Activated T-cell treated with anti-CD3 and anti-CD28 coated beads, Interleukin-2, amount 50 U/mL, for 24 hours (primary cell): Measurements from ENCODE around the gene GBX1.

Experiments
- DNase-seq: peaks from one replicate; pipeline ENCODE4 v3.0.0-alpha.2; 2020
- H3K27ac Mint-ChIP-seq: 2 replicates; pipeline ENCODE4 v1.8.0; 2020; ENCODE audit warnings: mild to moderate bottlenecking, mixed read lengths
- H3K27me3 Mint-ChIP-seq: 2 replicates; pipeline ENCODE4 v1.8.0; 2020; ENCODE audit warnings: mixed read lengths
- H3K36me3 Mint-ChIP-seq: 2 replicates; pipeline ENCODE4 v1.8.0; 2020; ENCODE audit warnings: low read depth, mixed read lengths
- H3K4me1 Mint-ChIP-seq: 2 replicates; pipeline ENCODE4 v1.8.0; 2020; ENCODE audit warnings: low read depth, mixed read lengths
- H3K4me3 Mint-ChIP-seq: 2 replicates; pipeline ENCODE4 v1.8.0; 2020; ENCODE audit warnings: mild to moderate bottlenecking, moderate library complexity, mixed read lengths
- H3K9me3 Mint-ChIP-seq: 2 replicates; pipeline ENCODE4 v1.8.0; 2020; ENCODE audit warnings: mixed read lengths

Gene GBX1

DNA sequence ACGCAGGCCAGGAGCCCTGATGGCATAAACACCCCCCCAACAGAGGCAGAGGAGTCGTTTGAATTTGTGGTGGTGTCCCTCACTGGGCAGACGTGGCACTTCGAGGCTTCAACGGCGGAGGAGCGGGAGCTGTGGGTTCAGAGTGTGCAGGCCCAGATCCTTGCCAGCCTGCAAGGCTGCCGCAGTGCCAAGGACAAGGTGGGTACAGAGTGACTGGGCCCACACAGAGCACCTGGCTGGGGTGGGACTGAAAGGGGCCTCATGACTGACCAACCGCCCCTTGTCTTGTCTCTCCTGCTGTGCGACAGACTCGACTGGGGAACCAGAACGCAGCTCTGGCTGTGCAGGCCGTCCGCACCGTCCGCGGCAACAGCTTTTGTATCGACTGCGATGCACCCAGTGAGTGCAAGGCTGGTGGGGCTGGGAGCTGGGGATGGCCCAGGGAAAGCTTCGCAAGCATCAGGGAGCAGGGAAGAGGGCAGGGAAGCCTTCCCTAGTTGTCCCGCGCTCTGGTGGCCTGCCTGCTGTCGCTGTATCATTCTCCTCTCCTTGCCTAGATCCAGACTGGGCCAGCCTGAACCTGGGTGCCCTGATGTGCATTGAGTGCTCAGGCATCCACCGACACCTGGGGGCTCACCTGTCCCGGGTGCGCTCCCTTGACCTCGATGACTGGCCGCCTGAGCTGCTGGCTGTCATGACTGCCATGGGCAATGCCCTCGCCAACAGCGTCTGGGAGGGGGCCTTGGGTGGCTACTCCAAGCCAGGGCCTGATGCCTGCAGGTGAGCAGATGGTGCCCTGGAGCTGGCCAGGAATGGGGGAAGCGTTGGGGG is 25.4 kb downstream of the GBX1 start:
- Mint-ChIP-seq H3K36me3 (peaks cover 40% of the 10 kb centered on the region), H3K9me3 (no peaks in the 10 kb centered on the region), H3K27me3 (no peaks in the 10 kb centered on the region), H3K27ac (peak overlapping the region; percentile 33), H3K4me1 (no peaks in the 10 kb centered on the region), H3K4me3 (no peak overlapping the region)
- peak; percentile 6 for DNase-seq

DNA sequence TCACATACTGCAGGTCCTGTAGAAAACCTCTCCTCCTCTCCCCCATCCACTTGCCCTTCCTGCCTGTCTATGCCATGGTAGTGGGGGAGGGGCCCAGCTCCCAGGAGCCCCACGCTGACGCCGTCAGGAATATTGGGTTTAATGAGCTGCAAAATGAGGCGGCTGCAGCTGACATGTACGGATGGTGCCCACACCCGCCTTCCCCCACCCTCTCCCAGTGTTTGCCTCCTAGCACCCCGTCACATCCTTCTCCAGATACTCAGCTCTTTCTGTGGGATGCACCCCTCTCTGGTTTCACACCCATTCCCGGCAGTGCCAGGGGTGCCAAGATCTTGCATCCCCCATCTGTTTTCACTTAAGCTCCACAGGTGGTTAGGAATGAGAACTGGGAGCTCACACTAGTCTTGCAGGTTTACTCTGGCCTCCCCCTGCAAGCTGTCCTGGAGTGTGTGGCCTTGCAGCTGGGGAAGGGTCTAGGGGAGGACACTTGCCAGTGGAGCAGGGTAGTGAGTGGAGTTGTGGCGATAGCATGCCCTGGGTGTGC is 26.1 kb downstream of the GBX1 start:
- H3K4me1 Mint-ChIP-seq, result no peaks in the 10 kb centered on the region
- peak; percentile 12 for DNase-seq
- no peak overlapping the region for H3K4me3 Mint-ChIP-seq
- no peaks in the 10 kb centered on the region for H3K9me3 Mint-ChIP-seq
- no peaks in the 10 kb centered on the region for H3K27me3 Mint-ChIP-seq
- no peak overlapping the region for H3K27ac Mint-ChIP-seq
- peaks cover 44% of the 10 kb centered on the region for H3K36me3 Mint-ChIP-seq

DNA sequence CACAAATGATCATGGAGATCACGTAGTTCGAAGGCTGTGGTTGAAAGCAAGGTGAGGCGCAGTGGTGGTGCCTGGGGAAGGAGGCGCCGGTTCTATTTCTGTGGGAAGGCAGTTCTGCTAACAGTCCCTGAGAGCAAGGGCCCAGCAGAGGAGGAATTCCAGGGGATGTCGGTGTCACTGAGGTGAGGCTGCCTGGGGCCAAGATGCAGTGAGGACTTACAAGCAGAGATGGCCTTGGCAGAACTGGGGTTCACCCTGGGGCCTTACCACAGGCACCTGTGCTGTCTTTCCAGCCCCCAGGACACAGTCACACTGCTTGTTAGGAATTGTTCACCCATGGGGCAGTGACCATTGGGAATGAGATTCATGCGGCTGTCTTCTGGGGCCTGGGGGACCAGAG is 26.7 kb downstream of the GBX1 start:
- Mint-ChIP-seq H3K27ac (no peak overlapping the region), H3K36me3 (peaks cover 49% of the 10 kb centered on the region), H3K4me3 (no peak overlapping the region), H3K4me1 (no peaks in the 10 kb centered on the region), H3K27me3 (no peaks in the 10 kb centered on the region), H3K9me3 (no peaks in the 10 kb centered on the region)
- peak; percentile 11 for DNase-seq

DNA sequence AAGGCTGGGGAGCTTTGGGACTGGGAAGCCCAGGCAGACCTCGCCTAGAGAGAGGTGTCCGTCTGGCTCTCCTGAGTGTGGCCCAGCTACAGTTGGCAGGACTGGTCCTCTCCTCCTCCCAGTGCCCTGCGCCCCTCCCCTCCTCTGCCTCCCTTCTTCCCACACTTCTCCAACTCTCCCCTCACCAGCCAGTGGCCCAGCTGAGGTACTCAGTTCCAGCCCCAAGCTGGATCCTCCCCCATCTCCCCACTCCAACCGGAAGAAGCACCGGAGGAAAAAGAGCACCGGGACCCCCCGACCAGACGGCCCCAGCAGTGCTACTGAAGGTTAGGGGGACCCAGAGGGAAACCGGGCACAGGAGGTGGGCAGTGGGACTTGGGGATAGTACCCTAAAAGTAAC is 27.7 kb downstream of the GBX1 start:
- H3K9me3 Mint-ChIP-seq, result no peaks in the 10 kb centered on the region
- H3K4me1 Mint-ChIP-seq, result no peaks in the 10 kb centered on the region
- H3K27ac Mint-ChIP-seq, result no peak overlapping the region
- no peak overlapping the region for H3K4me3 Mint-ChIP-seq
- peak; percentile 6 for DNase-seq
- H3K27me3 Mint-ChIP-seq, result no peaks in the 10 kb centered on the region
- peaks cover 52% of the 10 kb centered on the region for H3K36me3 Mint-ChIP-seq

DNA sequence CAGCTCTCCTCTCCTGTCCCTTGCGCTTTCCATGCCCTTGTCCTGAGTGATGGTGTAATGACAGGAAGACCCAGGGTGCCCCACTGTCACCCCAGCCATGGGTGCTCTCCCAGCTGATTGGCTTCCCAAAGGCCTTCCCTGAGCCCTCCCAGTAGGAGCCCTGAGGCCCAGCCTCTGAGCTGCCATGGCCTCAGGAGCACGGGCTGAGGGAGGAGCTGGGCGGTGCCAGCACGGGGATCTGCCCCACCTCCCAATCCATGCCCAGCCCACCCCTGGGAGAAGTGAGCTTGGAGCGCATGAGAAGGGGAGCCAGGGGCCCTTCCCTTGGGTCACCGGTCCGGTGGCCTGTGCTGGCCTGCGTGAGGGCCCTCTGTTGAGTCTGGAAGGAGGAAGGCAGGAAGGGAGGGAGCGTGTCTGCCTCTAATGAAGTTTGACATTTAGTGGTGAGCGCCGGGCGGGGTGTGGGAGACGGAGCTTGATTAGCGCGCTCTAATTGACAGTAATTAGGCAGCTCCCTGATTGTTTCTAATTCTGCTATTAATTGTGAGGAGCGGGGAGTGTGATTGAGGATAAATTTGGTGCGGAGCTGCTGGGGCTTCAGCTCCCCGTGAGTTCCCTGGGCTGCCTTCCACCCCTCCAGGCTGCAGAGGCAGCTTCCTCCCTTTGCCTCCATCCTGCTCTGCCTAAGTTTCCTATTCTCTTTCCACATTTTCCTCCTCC is 28.3 kb downstream of the GBX1 start:
- no peaks in the 10 kb centered on the region for H3K9me3 Mint-ChIP-seq
- no peak overlapping the region for H3K4me3 Mint-ChIP-seq
- H3K27ac Mint-ChIP-seq, result no peak overlapping the region
- H3K36me3 Mint-ChIP-seq, result peaks cover 50% of the 10 kb centered on the region
- DNase-seq, result peak; percentile 18
- H3K4me1 Mint-ChIP-seq, result no peaks in the 10 kb centered on the region
- H3K27me3 Mint-ChIP-seq, result no peaks in the 10 kb centered on the region

DNA sequence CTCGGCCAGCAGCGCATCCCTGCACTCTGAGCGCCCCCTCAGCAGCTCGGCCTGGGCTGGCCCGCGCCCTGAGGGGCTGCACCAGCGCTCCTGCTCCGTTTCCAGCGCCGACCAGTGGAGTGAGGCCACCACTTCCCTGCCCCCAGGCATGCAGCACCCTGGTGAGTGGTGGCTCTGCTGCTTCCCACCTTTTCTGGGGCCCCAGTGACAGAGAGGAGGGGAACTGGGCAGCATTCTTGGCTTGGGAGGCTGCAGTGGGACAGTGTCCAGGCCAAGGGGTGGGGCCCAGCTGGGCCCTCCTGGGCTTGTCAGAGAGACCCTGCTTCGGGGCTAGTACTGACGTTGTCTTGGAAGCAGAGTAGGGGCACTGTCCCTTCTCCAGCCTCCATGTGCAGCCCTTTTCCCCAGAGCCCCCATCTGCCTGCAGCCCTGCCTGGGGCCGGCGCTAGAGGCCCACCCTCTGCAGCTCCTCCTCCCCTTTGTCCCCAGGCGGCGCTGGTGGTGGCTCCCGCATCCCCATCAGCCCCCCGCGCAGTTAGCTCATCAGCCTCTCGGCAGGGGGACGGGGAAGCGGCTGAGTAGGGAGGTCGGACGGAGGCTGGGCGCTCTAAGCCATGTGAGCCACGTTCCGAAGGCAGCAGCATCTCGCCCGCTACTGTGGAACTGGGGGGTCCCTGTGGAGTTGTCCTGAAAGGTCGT is 29.2 kb downstream of the GBX1 start:
- H3K36me3 Mint-ChIP-seq, result peaks cover 46% of the 10 kb centered on the region
- no peaks in the 10 kb centered on the region for H3K27me3 Mint-ChIP-seq
- peak; percentile 22 for DNase-seq
- H3K27ac Mint-ChIP-seq, result no peak overlapping the region
- no peak overlapping the region for H3K4me3 Mint-ChIP-seq
- no peaks in the 10 kb centered on the region for H3K4me1 Mint-ChIP-seq
- no peaks in the 10 kb centered on the region for H3K9me3 Mint-ChIP-seq

DNA sequence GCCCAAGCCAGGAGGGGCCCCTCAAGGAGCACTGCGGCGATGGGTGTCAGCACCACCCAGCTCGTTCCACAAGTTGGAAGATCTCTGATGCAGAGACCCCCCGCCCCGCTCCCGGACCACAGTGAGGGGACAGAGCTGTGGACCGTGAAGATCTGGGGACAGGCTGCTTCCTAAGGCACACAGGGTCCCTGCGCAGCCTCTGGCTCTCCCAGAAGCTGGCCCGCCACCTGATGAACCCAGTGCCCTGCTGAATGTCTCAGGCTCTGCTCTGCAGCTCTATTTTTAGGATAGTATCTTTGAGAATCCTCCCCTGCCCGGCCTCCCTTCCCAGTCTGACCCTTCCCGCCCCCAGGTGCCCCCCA is 29.7 kb downstream of the GBX1 start:
- Mint-ChIP-seq H3K27me3 (no peaks in the 10 kb centered on the region), H3K27ac (no peak overlapping the region)

DNA sequence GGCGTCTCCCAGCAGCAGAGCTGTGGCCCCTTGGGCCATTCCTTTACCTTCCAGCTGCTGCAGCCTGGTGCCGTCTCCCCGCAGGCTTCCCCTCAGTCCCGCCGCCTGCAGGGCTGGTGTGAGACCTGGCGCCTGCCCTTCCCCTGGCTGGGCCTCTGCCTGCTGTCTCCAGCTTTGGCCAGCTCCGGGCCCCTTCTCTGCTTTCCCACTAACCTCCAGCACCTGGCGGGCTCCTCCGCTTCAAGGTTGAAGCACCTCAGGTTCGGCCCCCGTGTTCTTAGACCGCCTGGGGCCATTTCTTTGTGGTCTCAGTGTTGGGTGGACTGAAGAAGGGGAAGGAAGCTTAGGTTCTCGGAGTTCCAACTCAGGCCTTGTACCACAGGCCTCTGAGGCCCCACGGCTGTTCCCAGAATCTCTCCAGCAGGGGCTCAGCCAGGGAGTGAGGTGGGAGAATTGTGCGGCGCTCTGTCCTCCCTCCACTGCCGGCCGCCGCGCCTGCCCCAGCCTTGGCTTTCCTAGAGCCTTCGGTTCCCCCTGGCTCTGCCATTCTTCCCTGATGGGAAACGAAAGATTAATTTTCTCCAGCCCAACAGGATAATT is 30.3 kb downstream of the GBX1 start:
- Mint-ChIP-seq H3K4me3 (no peak overlapping the region), H3K9me3 (no peaks in the 10 kb centered on the region), H3K36me3 (peaks cover 46% of the 10 kb centered on the region), H3K27me3 (no peaks in the 10 kb centered on the region), H3K27ac (no peak overlapping the region), H3K4me1 (no peaks in the 10 kb centered on the region)
- peak; percentile 21 for DNase-seq

More for the DNA sequence above, 29.7 kb downstream of the GBX1 start:
- no peaks in the 10 kb centered on the region for H3K4me1 Mint-ChIP-seq
- DNase-seq, result peak; percentile 12
- no peaks in the 10 kb centered on the region for H3K9me3 Mint-ChIP-seq
- no peak overlapping the region for H3K4me3 Mint-ChIP-seq
- peaks cover 45% of the 10 kb centered on the region for H3K36me3 Mint-ChIP-seq

DNA sequence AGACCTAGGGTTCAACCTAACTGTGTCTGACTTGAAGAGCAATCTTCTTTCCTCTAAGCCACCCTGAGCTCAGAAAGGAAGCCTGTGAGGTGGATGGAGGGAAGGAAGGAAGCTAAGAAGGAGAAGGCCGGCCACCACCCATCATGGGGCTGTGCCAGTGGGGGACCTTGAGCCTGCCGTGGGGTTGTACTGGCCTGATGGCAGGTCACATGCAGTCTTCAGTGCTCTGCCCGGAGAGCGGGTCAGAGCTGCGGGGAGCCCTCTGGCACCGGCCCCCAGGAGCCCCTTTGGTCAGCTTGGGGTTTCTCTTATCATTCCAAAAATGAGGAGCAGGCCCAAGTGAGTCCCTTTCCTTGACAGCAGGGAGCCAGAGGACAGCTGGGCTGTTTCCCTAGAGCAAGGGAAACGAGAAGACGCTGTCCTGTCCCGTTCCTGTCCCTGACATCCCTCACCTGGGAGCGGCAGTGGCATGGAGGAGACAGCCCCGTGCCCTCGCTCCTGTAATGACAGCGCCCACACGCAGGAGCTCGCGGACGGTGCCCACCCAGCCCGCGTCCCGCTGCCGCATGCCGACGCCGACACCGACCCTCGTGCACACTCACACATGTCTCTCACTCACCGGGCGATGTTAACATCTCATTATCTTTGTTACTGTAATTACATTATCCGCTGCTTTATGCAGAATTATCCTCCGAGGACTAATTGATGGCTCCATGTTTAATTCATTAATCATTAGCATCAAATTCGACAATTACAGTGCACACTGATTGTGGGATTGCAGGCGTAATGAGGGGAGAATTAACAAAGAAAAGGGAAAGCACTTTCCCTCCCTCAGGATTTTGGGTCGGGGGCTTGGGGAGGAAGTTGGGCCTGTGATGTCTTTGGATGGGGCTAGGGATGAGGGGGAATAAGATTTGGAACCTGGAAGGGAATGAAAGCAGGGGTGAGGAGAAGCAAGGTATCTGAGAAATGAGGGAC is 31.3 kb downstream of the GBX1 start:
- H3K36me3 Mint-ChIP-seq, result peaks cover 47% of the 10 kb centered on the region
- H3K27me3 Mint-ChIP-seq, result no peaks in the 10 kb centered on the region
- no peaks in the 10 kb centered on the region for H3K4me1 Mint-ChIP-seq
- H3K4me3 Mint-ChIP-seq, result no peak overlapping the region
- no peak overlapping the region for H3K27ac Mint-ChIP-seq
- DNase-seq, result no peak
- H3K9me3 Mint-ChIP-seq, result no peaks in the 10 kb centered on the region

DNA sequence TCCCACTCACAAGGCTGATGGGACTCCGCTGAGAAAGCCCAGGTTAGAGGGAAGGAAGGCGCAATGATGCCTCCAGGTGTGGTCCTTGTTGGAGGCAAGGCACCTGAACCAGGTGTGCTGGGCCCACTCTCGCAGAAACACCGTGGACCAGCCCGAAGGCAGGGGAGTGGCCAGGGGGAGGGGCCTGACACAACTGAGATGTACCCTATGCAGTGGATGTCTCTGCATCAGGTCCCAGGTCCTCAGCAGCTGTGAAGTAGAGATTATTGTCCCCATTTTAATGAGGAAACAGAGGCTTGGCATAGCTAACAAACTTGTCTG is 32.0 kb downstream of the GBX1 start:
- H3K9me3 Mint-ChIP-seq, result no peaks in the 10 kb centered on the region
- no peaks in the 10 kb centered on the region for H3K27me3 Mint-ChIP-seq
- no peak for DNase-seq
- H3K36me3 Mint-ChIP-seq, result peaks cover 48% of the 10 kb centered on the region
- no peaks in the 10 kb centered on the region for H3K4me1 Mint-ChIP-seq
- H3K27ac Mint-ChIP-seq, result no peak overlapping the region
- H3K4me3 Mint-ChIP-seq, result no peak overlapping the region

DNA sequence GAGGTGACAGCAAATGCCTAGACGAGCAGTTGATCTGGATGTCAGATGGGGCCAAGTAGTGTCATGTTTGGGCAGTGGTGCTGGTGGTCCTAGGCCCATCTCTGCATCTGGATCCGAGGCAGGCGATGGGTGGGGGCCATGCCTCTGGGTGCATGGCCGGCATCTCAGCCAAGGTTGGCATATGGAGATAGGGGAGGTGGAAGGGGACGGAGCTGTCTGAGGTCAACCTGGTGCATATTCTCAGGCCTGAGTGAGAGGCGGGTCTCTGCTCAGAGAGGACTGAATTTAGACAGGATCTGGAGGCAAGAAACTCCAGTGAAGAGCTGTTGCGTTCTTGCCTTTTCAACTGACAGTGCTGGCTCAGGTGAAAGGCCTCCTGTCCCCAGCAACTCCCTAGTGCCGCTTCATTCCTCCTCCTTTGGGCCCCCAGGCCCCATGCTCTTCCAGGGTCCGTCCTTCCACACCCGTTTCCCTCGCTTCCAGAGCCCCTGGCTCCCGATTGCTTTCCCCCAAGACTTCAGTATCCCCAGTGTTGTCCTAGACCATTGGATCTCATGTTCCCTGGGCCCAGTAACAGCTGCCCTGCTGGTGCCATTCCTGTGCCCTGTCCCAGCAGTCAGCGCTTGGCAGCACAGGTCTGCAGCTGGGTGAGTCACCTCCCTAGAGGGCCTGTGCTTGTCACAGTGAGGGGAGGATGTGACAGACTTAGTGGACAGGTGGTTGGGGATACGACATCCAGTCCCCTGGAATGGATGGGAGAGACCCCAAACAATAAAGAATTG is 32.6 kb downstream of the GBX1 start:
- H3K27ac Mint-ChIP-seq, result no peak overlapping the region
- H3K36me3 Mint-ChIP-seq, result peaks cover 49% of the 10 kb centered on the region
- DNase-seq, result no peak

DNA sequence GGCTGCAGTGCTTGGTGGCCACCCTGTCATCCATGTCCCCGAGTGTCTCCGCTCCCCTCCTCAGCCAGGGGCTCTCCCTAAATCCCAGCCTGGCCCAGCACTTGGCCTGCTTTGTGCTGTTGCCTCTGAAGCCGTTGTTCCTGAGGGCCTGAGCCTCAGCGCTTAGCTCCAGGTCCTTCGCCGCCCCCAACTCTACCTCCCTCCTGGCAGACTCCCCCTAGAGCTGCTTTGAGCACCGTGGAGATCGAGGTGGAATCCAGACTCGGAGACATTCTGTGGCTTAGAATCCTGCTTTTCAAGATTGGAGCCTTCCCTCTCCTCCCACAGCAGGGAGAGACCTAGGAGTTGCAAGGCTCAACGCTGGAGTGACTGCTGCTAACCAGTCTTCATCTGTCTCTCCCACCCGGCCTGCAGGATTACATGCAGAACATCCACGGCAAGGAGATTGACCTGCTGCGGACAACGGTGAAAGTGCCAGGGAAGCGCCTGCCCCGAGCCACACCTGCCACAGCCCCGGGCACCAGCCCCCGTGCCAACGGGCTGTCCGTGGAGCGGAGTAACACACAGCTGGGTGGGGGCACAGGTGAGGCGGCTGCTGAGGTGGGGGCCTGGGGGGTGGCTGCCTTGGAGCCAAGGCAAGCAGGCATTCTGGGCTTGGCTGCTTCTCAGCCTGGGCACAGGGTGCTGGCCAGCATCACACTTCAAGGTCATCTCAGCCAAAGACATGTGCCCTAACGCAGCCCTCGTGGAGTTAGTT is 33.3 kb downstream of the GBX1 start:
- no peaks in the 10 kb centered on the region for H3K9me3 Mint-ChIP-seq
- no peak overlapping the region for H3K4me3 Mint-ChIP-seq
- no peaks in the 10 kb centered on the region for H3K4me1 Mint-ChIP-seq
- no peak for DNase-seq
- peaks cover 52% of the 10 kb centered on the region for H3K36me3 Mint-ChIP-seq
- no peaks in the 10 kb centered on the region for H3K27me3 Mint-ChIP-seq
- peak overlapping the region; percentile 52 for H3K27ac Mint-ChIP-seq

More for the DNA sequence above, 32.6 kb downstream of the GBX1 start:
- H3K9me3 Mint-ChIP-seq, result no peaks in the 10 kb centered on the region
- no peak overlapping the region for H3K4me3 Mint-ChIP-seq
- no peaks in the 10 kb centered on the region for H3K4me1 Mint-ChIP-seq
- no peaks in the 10 kb centered on the region for H3K27me3 Mint-ChIP-seq
